Muscle layer of colon (tissue), 2 donors: ENCODE measurements around the gene VGF.
"Not testable (repeated sequence)": the region's sequence is repeated elsewhere in the genome, so short reads cannot be mapped to it uniquely, and the experiment has no call there.

Experiments
- H3K27ac ChIP-seq: one replicate; pipeline ENCODE4 v1.7.0; 2013; ENCODE audit warnings: low read depth, mild to moderate bottlenecking, low read length, moderate library complexity
- H3K27me3 ChIP-seq, 2 donors: one replicate each; pipeline ENCODE4 v1.7.0; 2013; ENCODE audit warnings: low read length in 2 of 2, mild to moderate bottlenecking in 2 of 2; ENCODE audit not compliant: insufficient read depth in 2 of 2, control insufficient read depth in 1 of 2
- H3K36me3 ChIP-seq: one replicate; pipeline ENCODE4 v1.7.0; 2013; ENCODE audit warnings: mild to moderate bottlenecking, low read length; ENCODE audit not compliant: insufficient read depth
- H3K4me1 ChIP-seq: one replicate; pipeline ENCODE4 v1.7.0; 2013; ENCODE audit warnings: mild to moderate bottlenecking, low read length; ENCODE audit not compliant: insufficient read depth
- H3K4me3 ChIP-seq, 2 donors: one replicate each; pipeline ENCODE4 v1.7.0; 2013; ENCODE audit warnings: low read length in 2 of 2, low read depth in 1 of 2, mild to moderate bottlenecking in 1 of 2, moderate library complexity in 1 of 2
- H3K9ac ChIP-seq: one replicate; pipeline ENCODE4 v1.7.0; 2013; ENCODE audit warnings: low read length
- H3K9me3 ChIP-seq: one replicate; pipeline ENCODE4 v1.7.0; 2013; ENCODE audit warnings: mild to moderate bottlenecking, low read length
- donor health status: abdominal sarcoma.
- donor health status: Adenocarcinoma of cecum.

VGF gene

GRCh38 chr7:101121631-101121990 lies 43.8 kb downstream of the VGF start:
- H3K9me3 ChIP-seq, H3K36me3 ChIP-seq, H3K27me3 ChIP-seq: not testable (repeated sequence)
- Histone ChIP-seq H3K4me3 (peak overlapping the region in 1 of 2 donors; percentile 61), H3K9ac (peak overlapping the region; percentile 72), H3K4me1 (peaks cover 26% of the 10 kb centered on the region), H3K27ac (peak overlapping the region; percentile 5)

DNA sequence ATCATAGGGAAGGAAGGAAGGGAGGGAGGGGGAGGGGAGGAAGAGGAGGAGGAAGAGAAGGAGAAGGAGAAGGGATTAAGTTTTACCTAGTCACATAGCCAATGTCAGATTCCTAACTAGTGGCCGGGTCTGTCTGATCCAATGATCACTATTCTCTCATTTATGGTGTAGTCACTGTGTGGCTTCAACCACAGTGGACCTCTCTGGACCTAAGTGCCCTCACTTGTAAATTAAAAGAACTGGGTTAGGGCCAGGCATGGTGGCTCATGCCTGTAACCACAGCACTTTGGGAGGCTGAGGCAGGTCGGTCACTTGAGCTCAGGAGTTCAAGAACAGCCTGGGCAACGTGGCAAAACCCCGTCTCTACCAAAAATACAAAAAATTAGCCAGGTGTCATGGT lies 45.1 kb downstream of the VGF start:
- Histone ChIP-seq H3K4me1 (peaks cover 19% of the 10 kb centered on the region), H3K4me3 (no peak overlapping the region), H3K27ac (no peak overlapping the region), H3K36me3 (no peaks in the 10 kb centered on the region), H3K27me3 (no peaks in the 10 kb centered on the region), H3K9ac (no peak overlapping the region), H3K9me3 (no peaks in the 10 kb centered on the region)

GRCh38 chr7:101119876-101120275 lies 45.5 kb downstream of the VGF start:
- Histone ChIP-seq H3K4me3 (no peak overlapping the region), H3K9me3 (no peaks in the 10 kb centered on the region), H3K9ac (no peak overlapping the region), H3K4me1 (peaks cover 17% of the 10 kb centered on the region), H3K27ac (no peak overlapping the region), H3K36me3 (no peaks in the 10 kb centered on the region), H3K27me3 (no peaks in the 10 kb centered on the region)

DNA sequence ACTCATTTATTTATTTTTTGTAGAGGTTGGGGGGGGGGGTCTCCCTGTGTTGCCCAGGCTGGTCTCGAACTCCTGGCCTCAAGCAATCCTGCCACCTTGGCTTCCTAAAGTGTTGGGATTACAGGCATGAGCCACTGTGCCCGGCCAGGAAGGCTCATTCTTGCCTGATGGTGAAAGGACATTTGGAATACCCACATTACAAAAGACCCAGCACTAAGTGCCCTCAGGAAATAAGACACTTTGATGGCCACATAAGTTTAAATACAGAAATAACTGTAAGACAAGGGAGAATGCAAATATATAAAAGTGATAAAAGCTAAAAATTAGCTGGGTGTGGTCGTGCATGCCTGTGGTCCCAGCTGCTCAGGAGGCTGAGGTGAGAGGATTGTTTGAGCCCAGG lies 46.5 kb downstream of the VGF start:
- Histone ChIP-seq H3K36me3 (no peaks in the 10 kb centered on the region), H3K27ac (no peak overlapping the region), H3K9ac (no peak overlapping the region), H3K4me1 (peaks cover 12% of the 10 kb centered on the region), H3K9me3 (no peaks in the 10 kb centered on the region), H3K27me3 (no peaks in the 10 kb centered on the region), H3K4me3 (no peak overlapping the region)

- H3K27ac ChIP-seq = no peak overlapping the region
- no peaks in the 10 kb centered on the region for H3K9me3 ChIP-seq
- H3K9ac ChIP-seq = no peak overlapping the region
- no peak overlapping the region for H3K4me3 ChIP-seq
- no peaks in the 10 kb centered on the region for H3K36me3 ChIP-seq
- no peaks in the 10 kb centered on the region for H3K27me3 ChIP-seq
- H3K4me1 ChIP-seq = peaks cover 3% of the 10 kb centered on the region
Observed at GRCh38 chr7:101116898-101117297, 48.5 kb downstream of the VGF start.

GRCh38 chr7:101115215-101115614 lies 50.2 kb downstream of the VGF start:
- Histone ChIP-seq H3K4me1 (no peaks in the 10 kb centered on the region), H3K36me3 (no peaks in the 10 kb centered on the region), H3K27me3 (no peaks in the 10 kb centered on the region), H3K9me3 (no peaks in the 10 kb centered on the region), H3K27ac (no peak overlapping the region), H3K9ac (no peak overlapping the region), H3K4me3 (no peak overlapping the region)

- Histone ChIP-seq H3K9me3 (no peaks in the 10 kb centered on the region), H3K36me3 (no peaks in the 10 kb centered on the region), H3K27me3 (no peaks in the 10 kb centered on the region), H3K4me1 (no peaks in the 10 kb centered on the region), H3K27ac (no peak overlapping the region), H3K4me3 (no peak overlapping the region), H3K9ac (no peak overlapping the region)
Observed at GRCh38 chr7:101114492-101114891, 50.9 kb downstream of the VGF start.

GRCh38 chr7:101113836-101114235 lies 51.5 kb downstream of the VGF start:
- H3K27ac ChIP-seq = no peak overlapping the region

GRCh38 chr7:101113140-101113539 lies 52.2 kb downstream of the VGF start:
- not testable (repeated sequence) for H3K9me3 ChIP-seq, H3K36me3 ChIP-seq, H3K4me1 ChIP-seq, H3K27me3 ChIP-seq, H3K27ac ChIP-seq, H3K9ac ChIP-seq, H3K4me3 ChIP-seq

More at GRCh38 chr7:101113836-101114235, 51.5 kb downstream of the VGF start:
- H3K9me3 ChIP-seq = no peaks in the 10 kb centered on the region
- no peaks in the 10 kb centered on the region for H3K4me1 ChIP-seq
- H3K36me3 ChIP-seq = no peaks in the 10 kb centered on the region
- H3K9ac ChIP-seq = no peak overlapping the region
- no peak overlapping the region for H3K4me3 ChIP-seq
- no peaks in the 10 kb centered on the region for H3K27me3 ChIP-seq
